Common myeloid progenitor, CD34-positive (primary cell): ENCODE data around the gene SLC48A1.
A peak's percentile ranks its signal among the peaks of the same experiment; 100 is the strongest.

ENCODE experiments used
- CTCF ChIA-PET: fragments of 350-600 bp; sonication (Branson Sonifier 250); formaldehyde crosslinking; loops from one replicate; lab custom pipeline; 2021; ENCODE audit warnings: antibody characterized with exemption; lab: Charles Lee
- POLR2A ChIA-PET: fragments of 350-600 bp; sonication (Branson Sonifier 250); formaldehyde crosslinking; loops from one replicate; lab custom pipeline; 2021; ENCODE audit warnings: antibody characterized with exemption; lab: Charles Lee
- DNase-seq, 3 donors: peaks; one replicate each; pipeline versions ENCODE4 v3.0.0 to v3.0.0-alpha.2; 2013
- H3K27ac ChIP-seq, 2 experiments: 1 replicate in 1 of 2; 2 replicates in 1 of 2; pipeline ENCODE4 v1.7.0; 2013; ENCODE audit warnings: inconsistent platforms in 2 of 2, low read length in 2 of 2, mild to moderate bottlenecking in 2 of 2, low read depth in 1 of 2, moderate library complexity in 1 of 2; ENCODE audit not compliant: severe bottlenecking in 2 of 2, insufficient read depth in 1 of 2, poor library complexity in 1 of 2
- H3K27me3 ChIP-seq, 5 experiments: replicated peaks in 2 of 5; 1 replicate in 3 of 5; 2 replicates in 2 of 5; pipeline versions ENCODE4 v1.6.1 to v1.7.0; 2013; ENCODE audit warnings: low read length in 4 of 5, mild to moderate bottlenecking in 2 of 5, moderate library complexity in 2 of 5, inconsistent platforms in 1 of 5; ENCODE audit not compliant: insufficient read depth in 5 of 5, control insufficient read depth in 4 of 5
- H3K36me3 ChIP-seq, 4 experiments: 1 replicate in 2 of 4; 2 replicates in 2 of 4; pipeline versions ENCODE4 v1.6.1 to v1.7.0; 2013; ENCODE audit warnings: low read length in 3 of 4, control low read depth in 1 of 4, mild to moderate bottlenecking in 1 of 4; ENCODE audit not compliant: control insufficient read depth in 4 of 4, insufficient read depth in 4 of 4
- H3K4me1 ChIP-seq, 4 experiments: 1 replicate in 3 of 4; 2 replicates in 1 of 4; pipeline versions ENCODE4 v1.6.1 to v1.7.1; 2013; ENCODE audit warnings: low read length in 3 of 4, mild to moderate bottlenecking in 3 of 4, control low read depth in 1 of 4, inconsistent platforms in 1 of 4, moderate library complexity in 1 of 4; ENCODE audit not compliant: control insufficient read depth in 4 of 4, insufficient read depth in 4 of 4; ENCODE audit errors: control extremely low read depth in 1 of 4
- H3K4me3 ChIP-seq, 7 experiments: 1 replicate in 4 of 7; 2 replicates in 3 of 7; pipeline versions ENCODE4 v1.5.1 to v1.7.0; 2013; ENCODE audit warnings: mild to moderate bottlenecking in 7 of 7, low read length in 6 of 7, moderate library complexity in 6 of 7, inconsistent platforms in 2 of 7, low read depth in 2 of 7, control low read depth in 1 of 7; ENCODE audit not compliant: insufficient read depth in 4 of 7, control insufficient read depth in 1 of 7; ENCODE audit errors: extremely low read depth in 1 of 7
- H3K9me3 ChIP-seq, 5 experiments: 1 replicate in 4 of 5; 2 replicates in 1 of 5; pipeline versions ENCODE4 v1.6.1 to v1.7.1; 2013; ENCODE audit warnings: low read length in 4 of 5, mild to moderate bottlenecking in 2 of 5, inconsistent platforms in 1 of 5, low read depth in 1 of 5, moderate library complexity in 1 of 5; ENCODE audit not compliant: control insufficient read depth in 4 of 5, insufficient read depth in 2 of 5; ENCODE audit errors: control extremely low read depth in 1 of 5
- WGBS: methylation state at CpG from one replicate; pipeline ENCODE4 v1.1.5; 2013; ENCODE audit not compliant: insufficient coverage; 5-methylcytosine and 5-hydroxymethylcytosine counted together

SLC48A1 gene

GRCh38 chr12:47769234-47770085 lies 3.6 kb upstream of the SLC48A1 start:
- H3K36me3 ChIP-seq, result no peaks in the 10 kb centered on the region
- H3K4me3 ChIP-seq, result no peak overlapping the region
- ChIA-PET POLR2A (no interaction called here), CTCF (interaction anchor here (0.6 to 29.0 kb wide), 12 partner anchors 9 to 1177 kb away, joined by 3 to 1109 read pairs (median 3); partner anchors contain the start of genes ENDOU, RAPGEF3 and RPAP3)
- 94% methylated on average over 2 of the region's 4 CpGs for WGBS
- H3K27ac ChIP-seq, result no peak overlapping the region
- H3K4me1 ChIP-seq, result peaks cover 11 to 49% (median 32%) of the 10 kb centered on the region in 4 experiments
- no peaks in the 10 kb centered on the region for H3K27me3 ChIP-seq
- no peaks in the 10 kb centered on the region for H3K9me3 ChIP-seq
- no peak for DNase-seq

GRCh38 chr12:47770086-47770726 lies 2.8 kb upstream of the SLC48A1 start:
- WGBS, result 97% methylated on average over 3 of the region's 3 CpGs
- no peaks in the 10 kb centered on the region for H3K9me3 ChIP-seq
- CTCF ChIA-PET, result interaction anchor here (0.9 to 29.0 kb wide), 9 partner anchors 9 to 66 kb away, joined by 3 to 1109 read pairs (median 3); partner anchors contain the start of genes ENDOU, RAPGEF3 and RPAP3
- H3K27ac ChIP-seq, result no peak overlapping the region
- peaks cover 11 to 54% (median 39%) of the 10 kb centered on the region in 4 experiments for H3K4me1 ChIP-seq
- H3K4me3 ChIP-seq, result no peak overlapping the region
- DNase-seq, result no peak
- no peaks in the 10 kb centered on the region for H3K36me3 ChIP-seq
- H3K27me3 ChIP-seq, result no peaks in the 10 kb centered on the region
- POLR2A ChIA-PET, result no interaction called here

GRCh38 chr12:47771304-47771703 lies 1.7 kb upstream of the SLC48A1 start:
- no peak for DNase-seq
- POLR2A ChIA-PET, result no interaction called here
- peaks cover 11 to 55% (median 45%) of the 10 kb centered on the region in 4 experiments for H3K4me1 ChIP-seq
- WGBS, result 100% methylated on average over 1 of the region's 6 CpGs
- CTCF ChIA-PET, result interaction anchor here (1.6 to 29.0 kb wide), 4 partner anchors 8 to 67 kb away, joined by 3 to 1109 read pairs (median 393); partner anchors contain the start of genes ENDOU, RAPGEF3 and RPAP3
- no peaks in the 10 kb centered on the region for H3K36me3 ChIP-seq
- no peak overlapping the region for H3K4me3 ChIP-seq
- H3K27me3 ChIP-seq, result no peaks in the 10 kb centered on the region
- H3K27ac ChIP-seq, result no peak overlapping the region
- H3K9me3 ChIP-seq, result no peaks in the 10 kb centered on the region

GRCh38 chr12:47772094-47772660 lies 861 bp upstream of the SLC48A1 start:
- ChIA-PET CTCF (interaction anchor here (0.6 to 29.0 kb wide), 6 partner anchors 7 to 142 kb away, joined by 3 to 1109 read pairs (median 72); partner anchors contain the start of genes ENDOU, RAPGEF3 and RPAP3), POLR2A (interaction anchor here (1.0 kb wide), 1 partner anchor 14 kb away, joined by 5 read pairs; the partner anchor contains the start of gene RAPGEF3)
- Histone ChIP-seq H3K9me3 (no peaks in the 10 kb centered on the region), H3K4me1 (peaks cover 11 to 55% (median 47%) of the 10 kb centered on the region in 4 experiments), H3K27me3 (no peaks in the 10 kb centered on the region), H3K36me3 (no peaks in the 10 kb centered on the region), H3K4me3 (peak overlapping the region in 4 of 7 experiments; percentile 80 to 85 (median 82)), H3K27ac (no peak overlapping the region)
- 100% methylated on average over 2 of the region's 13 CpGs for WGBS
- no peak for DNase-seq

- H3K27me3 ChIP-seq, result no peaks in the 10 kb centered on the region
- peak overlapping the region in 1 of 2 experiments; percentile 20 for H3K27ac ChIP-seq
- H3K4me3 ChIP-seq, result peak overlapping the region; percentile 15 to 85 (median 80)
- ChIA-PET CTCF (interaction anchor here (0.8 to 29.0 kb wide), 5 partner anchors 13 to 56 kb away, joined by 3 to 1109 read pairs (median 22); partner anchors contain the start of genes ENDOU, RAPGEF3 and RPAP3), POLR2A (interaction anchor here (0.8 to 1.0 kb wide), 4 partner anchors 14 to 489 kb away, joined by 3 to 5 read pairs (median 3); partner anchors contain the start of genes RAPGEF3 and RPAP3)
- peaks cover 14 to 58% (median 51%) of the 10 kb centered on the region in 4 experiments for H3K4me1 ChIP-seq
- WGBS, result 7% methylated on average over 11 of the region's 17 CpGs
- no peak for DNase-seq
- H3K36me3 ChIP-seq, result no peaks in the 10 kb centered on the region
- no peaks in the 10 kb centered on the region for H3K9me3 ChIP-seq
These were observed 338 bp upstream of the SLC48A1 start for GRCh38 chr12:47772738-47773061.

GRCh38 chr12:47773858-47774580 lies 981 bp downstream of the SLC48A1 start:
- Histone ChIP-seq H3K27ac (peak overlapping the region in 1 of 2 experiments; percentile 77), H3K27me3 (no peaks in the 10 kb centered on the region), H3K4me3 (peak overlapping the region; percentile 62 to 85 (median 80)), H3K36me3 (no peaks in the 10 kb centered on the region), H3K9me3 (no peaks in the 10 kb centered on the region), H3K4me1 (peaks cover 17 to 71% (median 64%) of the 10 kb centered on the region in 4 experiments)
- CTCF ChIA-PET, result interaction anchor here (0.9 to 49.5 kb wide), 7 partner anchors 6 to 64 kb away, joined by 3 to 1391 read pairs (median 122); partner anchors contain the start of genes ENDOU, RAPGEF3 and RPAP3
- 38% methylated on average over 5 of the region's 14 CpGs for WGBS
- POLR2A ChIA-PET, result interaction anchor here (0.9 kb wide), 1 partner anchor 68 kb away, joined by 3 read pairs; the partner anchor contains the start of gene RPAP3
- peak in 1 of 3 donors; percentile 31 for DNase-seq
